ENCODE measurements around the gene TEX12. TPM values are rescaled to one million over a fixed set of nuclear protein-coding genes. Genes with fewer than 3 reads are reported as not detected.

Gene TEX12
- total RNA-seq, 1 experiment from 2014 or later, result 0.48 TPM

DNA sequence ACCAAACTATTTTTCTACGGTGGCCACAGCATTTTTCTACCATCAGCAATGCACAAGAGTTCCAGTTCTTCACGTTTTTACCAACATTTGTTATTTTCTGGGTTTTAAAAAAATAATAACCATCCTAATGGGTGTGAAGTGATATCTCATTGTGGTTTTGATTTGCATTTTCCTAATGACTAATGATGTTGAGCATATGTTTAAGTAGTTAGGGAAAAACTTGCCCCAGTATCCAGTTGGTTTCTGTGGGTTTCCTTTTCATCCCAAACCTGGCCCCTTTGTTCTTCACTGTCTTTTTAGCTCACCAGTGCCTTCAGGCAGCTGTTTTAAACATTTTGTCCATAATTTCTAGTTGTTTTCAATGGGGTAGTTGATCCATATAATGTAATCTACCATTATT lies 44.4 kb downstream of the TEX12 start:
- DNase-seq (ENCODE audit: low read depth), result no peak

DNA sequence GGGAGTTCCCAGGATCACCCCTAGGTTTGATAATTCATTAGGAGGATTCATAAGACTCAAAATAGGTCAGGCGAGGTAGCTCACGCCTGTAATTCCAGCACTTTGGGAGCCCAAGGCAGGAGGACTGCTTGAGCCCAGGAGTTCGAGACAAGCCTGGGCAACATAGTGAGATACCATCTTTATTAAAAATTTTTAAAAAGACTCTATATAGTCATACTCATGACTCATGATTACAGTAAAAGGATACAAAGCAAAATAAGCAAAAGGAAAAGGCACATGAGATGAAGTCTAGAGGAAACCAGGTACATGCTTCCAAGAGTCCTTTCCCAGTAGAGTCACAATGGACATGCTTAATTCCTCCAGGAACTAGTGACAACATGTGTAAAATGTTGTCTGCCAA lies 45.1 kb downstream of the TEX12 start:
- no peak for DNase-seq (ENCODE audit: low read depth)

DNA sequence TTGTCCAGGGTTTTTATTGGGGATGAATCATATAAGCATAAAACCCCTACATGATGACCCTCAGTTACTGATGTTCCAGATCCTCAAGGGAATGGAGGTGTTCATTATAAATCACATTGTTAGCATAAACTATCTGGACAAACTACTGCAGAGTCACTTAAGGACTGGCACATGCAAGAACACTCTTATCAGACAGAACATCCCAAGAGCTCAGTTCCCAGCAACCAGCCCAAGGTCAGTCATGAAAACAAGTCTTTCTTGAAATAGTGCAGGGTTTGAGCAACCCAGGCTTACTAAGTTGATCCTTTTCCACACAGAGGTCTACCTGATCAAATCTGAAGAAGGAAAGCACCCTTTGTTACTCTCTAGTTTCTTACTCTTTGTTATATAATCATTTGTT lies 45.5 kb downstream of the TEX12 start:
- DNase-seq (ENCODE audit: low read depth), result no peak

DNA sequence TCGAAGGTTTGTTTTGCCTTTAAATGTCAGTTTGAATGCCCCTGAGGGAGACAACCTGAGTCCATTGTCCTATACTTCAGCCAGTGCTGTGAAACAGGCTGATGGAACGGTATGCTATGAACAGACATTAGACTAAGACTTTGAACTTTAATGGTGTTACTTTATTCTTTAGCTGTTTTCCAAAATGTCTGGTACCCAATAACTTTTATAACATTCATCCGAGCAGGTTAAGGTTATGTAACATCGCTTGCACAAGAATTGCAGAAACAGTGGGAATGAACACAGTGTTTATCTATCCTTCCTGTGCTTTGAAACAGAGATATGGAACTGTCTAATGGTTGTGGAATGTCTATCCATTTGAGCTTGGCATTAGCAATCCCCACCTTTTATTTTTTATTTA lies 46.6 kb downstream of the TEX12 start:
- no peak for DNase-seq (ENCODE audit: low read depth)

DNA sequence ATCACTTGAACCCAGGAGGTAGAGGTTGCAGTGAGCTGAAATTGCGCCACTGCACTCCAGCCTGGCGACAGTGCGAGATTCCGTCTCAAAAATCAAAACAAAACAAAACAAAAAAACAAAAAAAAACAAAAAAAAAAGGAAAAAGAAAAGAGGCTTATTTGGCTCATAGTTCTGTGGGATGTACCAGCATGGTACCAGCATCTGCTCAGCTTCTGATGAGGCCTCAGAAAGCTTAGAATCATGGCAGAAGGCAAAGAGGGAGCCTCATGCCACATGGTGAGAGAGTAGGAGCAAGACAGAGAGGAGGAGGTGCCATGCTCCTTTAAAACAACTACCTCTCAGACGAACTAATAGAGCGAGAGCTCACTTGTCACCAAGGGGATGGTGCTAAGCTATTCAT lies 48.4 kb downstream of the TEX12 start:
- DNase-seq (ENCODE audit: low read depth), result no peak

DNA sequence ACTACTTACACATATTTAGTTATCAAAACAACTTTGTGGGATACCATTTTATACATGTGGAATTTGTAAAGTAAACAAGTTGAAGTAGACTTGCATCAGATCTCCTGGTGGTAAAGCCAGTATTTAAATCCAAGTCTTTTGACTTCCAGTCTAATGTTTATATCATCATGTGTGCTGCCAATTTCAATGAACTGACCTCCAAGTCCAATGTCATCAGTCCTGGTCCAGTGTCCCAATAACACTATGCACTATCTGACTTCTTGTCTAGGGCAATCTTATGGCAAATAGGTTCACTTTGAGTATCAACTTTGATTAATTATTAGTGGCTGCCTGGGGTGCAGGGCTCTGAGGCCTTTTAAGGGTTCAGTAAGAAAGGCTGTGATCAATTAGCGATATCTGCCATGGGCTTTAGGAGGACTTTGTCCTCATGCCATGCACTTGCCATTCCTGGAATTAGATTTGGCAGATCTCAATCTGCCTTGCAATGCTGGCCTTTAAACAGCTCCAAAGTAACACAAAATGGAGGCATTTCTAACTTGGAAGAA lies 49.5 kb downstream of the TEX12 start:
- DNase-seq (ENCODE audit: low read depth), result no peak

DNA sequence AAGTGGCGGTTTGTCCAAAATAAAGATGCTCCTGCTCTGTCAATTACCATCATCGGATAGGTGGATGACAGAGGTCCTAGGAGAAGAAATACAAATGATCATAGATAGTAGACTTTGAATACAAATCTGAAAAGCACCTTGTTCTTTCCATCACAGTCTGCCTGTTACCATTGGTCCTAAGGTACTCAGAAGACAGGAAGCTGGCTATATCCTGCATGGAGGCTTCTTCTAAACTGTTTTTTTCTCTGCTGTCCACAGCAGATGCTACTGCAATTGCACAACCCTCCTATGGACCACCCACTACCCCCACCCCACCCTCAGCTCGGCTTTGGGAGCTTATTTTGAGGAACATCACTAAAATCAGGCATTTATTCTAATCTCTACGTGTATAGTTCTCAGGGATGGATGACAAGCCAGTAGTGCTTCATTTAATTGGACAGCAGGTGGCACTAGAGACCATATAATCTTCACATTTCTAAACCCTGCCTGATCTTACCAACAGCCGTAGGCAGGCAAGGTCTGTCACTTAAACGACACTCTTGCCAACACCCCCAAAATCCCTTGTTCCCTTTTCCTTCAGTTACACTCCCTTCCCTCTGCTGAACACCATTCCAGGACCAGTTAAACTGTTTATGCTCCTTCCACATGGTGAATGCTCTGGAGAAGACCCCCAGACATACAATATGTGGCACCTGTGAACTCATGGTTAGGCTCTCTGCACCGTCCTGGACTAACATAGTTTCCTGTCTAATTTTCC lies 52.5 kb downstream of the TEX12 start:
- peak; percentile 71 for DNase-seq (ENCODE audit: low read depth)

DNA sequence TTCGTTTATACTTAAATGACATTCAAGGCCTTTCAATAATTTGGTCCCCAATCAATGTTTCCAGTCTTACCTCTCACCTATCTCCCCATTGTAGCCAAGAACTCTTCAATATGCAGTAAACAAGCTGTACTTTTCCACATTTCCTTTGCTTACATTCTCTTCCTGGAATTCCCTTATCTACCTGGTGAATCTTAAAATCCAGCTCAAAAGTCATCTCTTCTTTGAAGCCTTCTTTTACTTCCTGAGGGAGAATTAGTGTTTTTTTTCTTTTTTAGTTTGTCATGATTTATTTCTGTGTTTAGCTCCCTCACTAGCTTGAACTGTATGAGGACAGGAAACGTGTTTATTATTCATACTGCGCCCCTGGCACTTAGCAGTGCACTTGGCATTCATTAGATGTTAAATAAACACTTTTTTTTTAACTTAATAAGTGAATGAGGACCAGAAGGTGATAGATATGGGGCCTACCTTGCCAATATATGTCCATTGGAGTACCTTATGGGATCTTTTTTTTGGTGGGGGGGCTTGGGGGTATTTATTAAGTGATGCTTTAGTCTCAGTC lies 54.2 kb downstream of the TEX12 start:
- DNase-seq (ENCODE audit: low read depth), result no peak

Other genes with a start within 250 kb of the TEX12 start
- gene C11orf52, start 248.5 kb upstream of the TEX12 start, total RNA-seq (2014; rRNA removed; shearing (Covaris generic)), result not detected in 2 replicates
- 15.0 and 17.8 TPM in 2 replicates for gene DIXDC1, start 230.0 kb upstream of the TEX12 start, total RNA-seq (2014; rRNA removed; shearing (Covaris generic))
- 55.1 and 72.1 TPM in 2 replicates for gene DLAT, start 142.0 kb upstream of the TEX12 start, total RNA-seq (2014; rRNA removed; shearing (Covaris generic))
- 5.9 and 6.4 TPM in 2 replicates for gene PIH1D2, start 93.4 kb upstream of the TEX12 start, total RNA-seq (2014; rRNA removed; shearing (Covaris generic))
- gene NKAPD1, start 93.1 kb upstream of the TEX12 start, total RNA-seq (2014; rRNA removed; shearing (Covaris generic)), result 20.9 and 22.5 TPM in 2 replicates
- gene TIMM8B, start 80.6 kb upstream of the TEX12 start, total RNA-seq (2014; rRNA removed; shearing (Covaris generic)), result 116 and 120 TPM in 2 replicates
- 275 and 281 TPM in 2 replicates for gene SDHD, start 80.5 kb upstream of the TEX12 start, total RNA-seq (2014; rRNA removed; shearing (Covaris generic))
- gene IL18, start 3.3 kb upstream of the TEX12 start, total RNA-seq (2014; rRNA removed; shearing (Covaris generic)), result not detected in 2 replicates
- gene BCO2, start 8.1 kb downstream of the TEX12 start, total RNA-seq (2014; rRNA removed; shearing (Covaris generic)), result 0.10 and 0.24 TPM in 2 replicates
- 78.1 and 80.6 TPM in 2 replicates for gene PTS, start 59.1 kb downstream of the TEX12 start, total RNA-seq (2014; rRNA removed; shearing (Covaris generic))
- not detected in 2 replicates for gene PLET1, start 93.5 kb downstream of the TEX12 start, total RNA-seq (2014; rRNA removed; shearing (Covaris generic))

All from RPMI7951 (cell line).